Stimulated activated CD4-positive, alpha-beta T cell treated with anti-CD3 and anti-CD28 coated beads, Interleukin-4, amount 100 ng/mL, for 4 hours (primary cell): ENCODE data around the gene ST6GALNAC1.

ENCODE experiments used
- DNase-seq, 2 experiments: peaks; one replicate each; pipeline ENCODE4 v3.0.0-alpha.2; 2020

Gene ST6GALNAC1

GRCh38 chr17:76675648-76676047 is 32.1 kb upstream of the ST6GALNAC1 start:
- DNase-seq: no peak

DNA sequence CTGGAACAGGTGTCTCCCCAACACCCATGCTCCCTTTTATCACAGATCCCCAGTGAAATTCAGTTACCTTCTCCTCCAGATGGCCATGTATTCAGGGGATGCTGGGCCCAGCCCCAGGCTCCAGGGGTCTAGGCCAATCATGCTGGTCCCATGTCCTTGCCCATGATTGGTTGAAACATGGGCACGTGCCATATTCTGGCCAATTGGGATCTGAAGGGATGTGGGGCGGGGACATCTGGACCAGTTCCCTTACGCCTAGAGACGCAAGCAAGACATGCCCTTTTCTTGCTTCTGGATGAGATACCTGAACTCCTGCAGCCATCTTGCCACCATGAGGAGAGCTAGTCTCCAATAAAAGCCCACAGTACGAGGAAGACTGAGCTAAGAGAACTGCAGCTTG is 31.0 kb upstream of the ST6GALNAC1 start:
- no peak for DNase-seq

- DNase-seq: no peak
Observed at GRCh38 chr17:76673729-76674128, 30.2 kb upstream of the ST6GALNAC1 start.

DNA sequence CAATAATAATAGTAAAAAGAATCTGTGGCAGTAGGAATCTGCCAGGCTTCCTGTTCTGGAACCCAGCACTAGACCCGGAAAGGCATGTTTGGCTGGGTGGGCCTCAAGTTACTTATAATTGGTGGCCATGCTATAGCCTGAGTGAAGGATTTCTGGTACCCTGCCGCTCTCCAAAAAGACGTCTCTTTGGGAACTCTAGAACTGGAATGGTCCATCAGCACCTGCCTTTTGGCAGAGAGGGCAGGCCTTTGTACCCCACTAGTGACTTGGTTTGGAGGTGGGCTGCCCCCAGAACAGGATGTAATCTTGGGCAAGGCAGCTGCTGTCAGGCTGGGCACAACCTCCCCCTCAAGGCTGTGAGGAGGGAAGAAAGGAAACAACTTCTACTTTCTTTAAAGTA is 29.3 kb upstream of the ST6GALNAC1 start:
- no peak for DNase-seq

GRCh38 chr17:76672270-76672851 is 28.8 kb upstream of the ST6GALNAC1 start:
- DNase-seq: no peak

DNA sequence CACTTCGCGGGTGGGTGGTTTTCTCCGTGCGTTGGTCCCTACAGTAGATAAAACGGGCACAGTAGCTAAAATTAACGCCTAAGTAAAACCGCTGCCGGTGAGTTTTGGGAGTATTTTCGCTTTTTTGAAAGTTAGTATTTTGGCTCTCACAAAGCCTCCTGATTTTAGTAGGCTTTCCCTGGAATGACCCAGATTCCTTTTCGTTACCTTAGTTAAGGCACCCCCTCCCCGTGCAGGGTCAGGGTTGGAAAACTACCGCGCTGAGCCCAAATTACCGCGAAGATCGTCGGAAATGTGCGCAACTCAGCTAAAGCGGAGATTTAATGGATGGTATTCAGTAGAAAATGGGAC is 28.3 kb upstream of the ST6GALNAC1 start:
- no peak for DNase-seq

- DNase-seq: peak; percentile 96 to 99
Observed at GRCh38 chr17:76671123-76671911, 27.8 kb upstream of the ST6GALNAC1 start.

DNA sequence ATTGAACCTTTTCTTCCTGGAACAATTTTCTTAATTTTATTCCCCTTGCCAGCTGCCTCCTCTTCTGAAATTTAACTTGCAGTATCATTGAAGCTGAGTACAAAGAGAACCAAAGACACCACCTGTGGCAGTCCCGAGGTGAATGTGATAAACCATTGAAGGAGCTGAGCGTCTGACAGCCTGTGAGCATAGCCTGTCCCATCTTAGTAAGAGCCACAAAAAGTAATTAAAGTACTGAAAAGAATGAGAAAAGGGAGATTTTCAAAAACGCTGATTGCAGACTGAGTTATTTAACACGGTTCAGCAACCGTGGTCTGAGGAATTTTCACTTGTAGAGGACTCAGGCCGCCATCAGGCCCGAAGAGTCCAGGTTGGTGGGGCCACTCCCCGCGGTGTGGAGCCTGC is 27.2 kb upstream of the ST6GALNAC1 start:
- DNase-seq: no peak

- DNase-seq: no peak
Observed at GRCh38 chr17:76670020-76670717, 26.6 kb upstream of the ST6GALNAC1 start.

GRCh38 chr17:76667786-76668453 is 24.4 kb upstream of the ST6GALNAC1 start:
- no peak for DNase-seq

DNA sequence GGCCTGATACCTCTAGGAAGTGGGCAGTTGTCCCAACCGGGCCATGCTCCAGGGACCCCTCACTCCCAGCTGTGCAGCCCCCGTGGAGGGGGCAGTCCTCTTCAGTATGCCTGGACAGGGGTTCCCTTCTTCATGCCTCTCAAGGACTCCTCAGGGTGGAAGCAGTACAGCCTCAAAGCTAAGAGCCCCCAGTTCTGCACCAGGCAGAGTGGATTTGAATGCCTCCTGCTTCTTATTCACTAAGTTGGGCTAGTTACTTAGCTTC is 23.9 kb upstream of the ST6GALNAC1 start:
- DNase-seq: no peak

DNA sequence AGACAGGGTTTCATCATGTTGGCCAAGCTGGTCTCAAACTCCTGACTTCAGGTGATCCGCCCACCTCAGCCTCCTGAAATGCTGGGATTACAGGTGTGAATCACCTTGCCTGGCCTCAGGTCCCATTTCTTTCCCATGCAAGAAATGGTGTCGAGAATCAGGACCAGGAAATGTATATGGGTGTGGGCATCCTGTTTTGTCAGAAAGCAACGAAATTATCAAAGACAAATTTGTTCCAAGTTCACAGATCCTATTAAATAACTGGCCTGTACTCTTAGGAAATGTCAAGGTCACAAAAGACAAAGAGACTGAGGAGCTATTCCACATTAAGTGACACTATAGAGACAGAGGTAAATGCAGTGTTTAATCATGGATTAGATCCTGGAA is 17.1 kb upstream of the ST6GALNAC1 start:
- no peak for DNase-seq

DNA sequence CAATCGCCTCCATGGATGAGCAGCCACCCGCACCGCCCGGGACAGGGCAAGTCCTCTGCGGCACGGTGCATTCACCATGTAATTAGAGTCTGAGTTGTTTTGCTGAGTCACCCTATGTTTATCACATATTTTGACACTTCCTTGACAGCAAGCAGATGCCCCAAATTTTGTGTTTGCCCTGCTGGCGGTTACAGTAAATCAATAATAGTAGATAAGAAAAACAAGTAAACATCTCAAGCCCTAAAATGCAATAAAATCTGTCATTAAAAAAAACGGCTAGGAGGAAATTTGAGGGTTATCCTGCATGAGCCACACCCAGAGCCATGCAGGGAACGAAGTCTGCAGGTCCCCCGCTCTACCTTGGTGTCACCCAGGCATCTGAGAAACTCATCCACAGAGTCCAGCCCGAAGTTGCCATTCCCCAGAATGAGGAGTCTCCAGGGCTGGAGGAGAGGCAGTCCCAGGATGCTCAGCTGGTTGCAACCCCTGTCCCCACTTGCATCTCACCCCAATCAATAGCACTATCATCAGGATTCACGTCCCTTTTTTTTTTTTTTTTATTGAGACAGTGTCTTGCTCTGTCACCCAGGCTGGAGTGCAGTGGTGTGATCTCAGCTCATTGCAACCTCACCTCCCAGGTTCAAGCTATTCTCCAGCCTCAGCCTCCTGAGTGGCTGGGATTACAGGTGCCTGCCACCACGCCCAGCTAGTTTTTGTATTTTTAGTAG is 16.5 kb upstream of the ST6GALNAC1 start:
- peak in 1 of 2 experiments; percentile 5 for DNase-seq

GRCh38 chr17:76658242-76658662 is 14.7 kb upstream of the ST6GALNAC1 start:
- no peak for DNase-seq

GRCh38 chr17:76657505-76658241 is 14.1 kb upstream of the ST6GALNAC1 start:
- no peak for DNase-seq

- DNase-seq: no peak
Observed at GRCh38 chr17:76654408-76654807, 10.9 kb upstream of the ST6GALNAC1 start.

GRCh38 chr17:76650504-76650903 is 6.9 kb upstream of the ST6GALNAC1 start:
- no peak for DNase-seq

DNA sequence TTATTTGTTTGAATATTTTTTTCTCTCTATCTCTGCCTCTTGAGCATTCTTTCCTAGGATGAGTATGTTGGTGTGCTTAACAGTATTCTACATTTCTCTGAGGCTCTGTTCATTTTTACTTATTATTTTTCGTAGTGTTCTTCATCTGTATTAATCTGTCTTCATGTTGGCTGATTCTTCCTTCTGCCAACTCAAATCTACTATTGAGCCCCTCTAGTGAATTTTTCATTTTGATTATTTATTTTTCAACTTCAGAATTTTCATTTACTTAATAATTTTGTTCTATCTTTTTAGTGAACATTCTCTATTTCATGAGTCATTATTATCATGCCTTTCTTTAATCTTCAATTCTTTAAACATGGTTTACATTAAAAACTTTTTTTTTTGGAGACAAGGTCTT is 3.2 kb upstream of the ST6GALNAC1 start:
- no peak for DNase-seq

DNA sequence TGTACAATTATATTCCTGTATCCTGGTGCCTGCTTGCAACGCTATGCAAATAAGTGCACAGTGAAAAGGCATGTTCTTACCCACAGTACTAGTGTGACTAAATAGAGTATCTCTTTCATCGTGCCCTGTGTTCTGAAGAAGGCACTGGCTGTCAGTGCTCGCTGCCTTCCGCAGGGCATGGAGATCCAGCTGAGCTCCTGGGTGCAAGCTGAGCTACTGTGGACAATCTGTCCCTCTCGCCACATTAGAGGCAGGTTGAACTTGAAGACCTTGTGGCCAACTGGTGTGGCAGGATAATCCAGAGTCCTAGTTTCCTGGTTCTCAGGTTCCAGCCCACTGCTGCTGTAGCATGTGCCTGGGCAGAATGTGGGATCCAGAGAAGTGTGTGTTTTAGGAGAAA is 1.9 kb upstream of the ST6GALNAC1 start:
- no peak for DNase-seq

DNA sequence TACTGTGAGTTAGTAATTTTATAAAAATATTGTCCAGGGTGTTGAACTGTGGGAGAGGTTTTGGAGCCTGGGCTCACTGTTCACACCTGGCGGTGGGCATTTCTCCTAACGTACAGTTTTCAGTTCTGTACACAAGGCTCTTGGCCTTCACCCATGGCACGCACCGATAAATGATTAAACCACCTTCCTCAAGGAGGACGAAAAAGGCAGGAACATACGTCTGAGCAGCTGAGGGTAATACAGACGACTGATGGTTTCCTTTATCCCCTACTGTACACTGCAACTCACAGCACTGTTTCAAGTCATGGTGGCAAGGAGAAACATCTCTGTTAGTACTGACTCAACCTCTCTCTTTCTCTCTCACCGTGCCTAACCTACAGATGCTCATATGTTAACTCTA is 1.4 kb upstream of the ST6GALNAC1 start:
- DNase-seq: no peak

DNA sequence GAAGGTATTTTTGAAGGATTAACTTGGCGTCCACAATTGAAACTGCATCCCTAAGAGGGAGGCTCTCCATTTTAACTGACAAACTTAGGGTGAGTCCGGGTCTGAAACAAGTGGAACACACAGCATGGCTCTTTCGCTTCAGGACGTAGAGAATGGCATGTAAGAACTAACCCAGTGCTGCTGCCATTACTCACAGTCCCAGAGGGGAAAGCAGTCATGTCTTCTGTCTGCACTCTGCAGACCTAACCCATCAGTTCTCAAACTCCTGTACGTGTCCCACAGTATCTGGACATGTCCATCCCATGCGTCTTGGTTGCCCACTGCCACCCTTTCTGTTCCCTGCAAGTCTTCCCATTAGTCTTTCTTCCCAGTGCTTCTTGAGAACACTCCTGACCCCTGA is 563 bp downstream of the ST6GALNAC1 start:
- DNase-seq: no peak

GRCh38 chr17:76642032-76642561 is 1.5 kb downstream of the ST6GALNAC1 start:
- DNase-seq: no peak
